HL-60 (cell line): ENCODE data around the gene GUCY1A1.

Experiments used
- GABPA ChIP-seq: IDR thresholded peaks from 2 replicates; pipeline ENCODE4 v1.6.1; 2012; ENCODE audit warnings: low read depth
- POLR2AphosphoS5 ChIP-seq: IDR thresholded peaks from 2 replicates; pipeline ENCODE4 v1.6.1; 2012; ENCODE audit warnings: low read depth
- TF ChIP-seq, protein P1 (sequence below): IDR thresholded peaks from one replicate; pipeline ENCODE4 v1.5.1; 2011; ENCODE audit warnings: low read length, control low read depth, inconsistent platforms; ENCODE audit not compliant: insufficient read depth

DNA sequence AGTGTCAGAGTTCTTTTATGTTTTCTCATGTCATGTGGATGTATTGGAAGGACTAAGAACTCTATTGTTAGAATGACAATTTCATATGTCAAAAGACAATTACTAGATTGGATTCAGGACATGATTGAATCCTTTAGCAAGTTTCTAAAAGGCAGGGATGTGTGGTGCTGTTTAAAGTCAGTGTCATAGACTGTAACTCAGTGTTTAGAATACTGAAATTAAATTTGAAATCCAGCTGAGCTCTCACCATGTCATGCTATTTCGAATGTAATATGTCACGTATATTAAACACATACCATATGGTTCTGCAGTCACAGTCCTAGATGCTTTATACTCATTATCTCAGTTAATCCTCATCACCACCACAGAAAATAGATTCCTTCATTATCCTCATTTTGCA, 100.0 kb downstream of the GUCY1A1 start:
- TF ChIP-seq, protein P1, sequence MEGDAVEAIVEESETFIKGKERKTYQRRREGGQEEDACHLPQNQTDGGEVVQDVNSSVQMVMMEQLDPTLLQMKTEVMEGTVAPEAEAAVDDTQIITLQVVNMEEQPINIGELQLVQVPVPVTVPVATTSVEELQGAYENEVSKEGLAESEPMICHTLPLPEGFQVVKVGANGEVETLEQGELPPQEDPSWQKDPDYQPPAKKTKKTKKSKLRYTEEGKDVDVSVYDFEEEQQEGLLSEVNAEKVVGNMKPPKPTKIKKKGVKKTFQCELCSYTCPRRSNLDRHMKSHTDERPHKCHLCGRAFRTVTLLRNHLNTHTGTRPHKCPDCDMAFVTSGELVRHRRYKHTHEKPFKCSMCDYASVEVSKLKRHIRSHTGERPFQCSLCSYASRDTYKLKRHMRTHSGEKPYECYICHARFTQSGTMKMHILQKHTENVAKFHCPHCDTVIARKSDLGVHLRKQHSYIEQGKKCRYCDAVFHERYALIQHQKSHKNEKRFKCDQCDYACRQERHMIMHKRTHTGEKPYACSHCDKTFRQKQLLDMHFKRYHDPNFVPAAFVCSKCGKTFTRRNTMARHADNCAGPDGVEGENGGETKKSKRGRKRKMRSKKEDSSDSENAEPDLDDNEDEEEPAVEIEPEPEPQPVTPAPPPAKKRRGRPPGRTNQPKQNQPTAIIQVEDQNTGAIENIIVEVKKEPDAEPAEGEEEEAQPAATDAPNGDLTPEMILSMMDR: no peak
- TF ChIP-seq POLR2AphosphoS5: no peak
- TF ChIP-seq GABPA: no peak
